Activated naive CD4-positive, alpha-beta T cell treated with anti-CD3 and anti-CD28 coated beads for 36 hours (primary cell): ENCODE data around the gene REN. TPM values are rescaled to one million over a fixed set of nuclear protein-coding genes. Genes with fewer than 3 reads are reported as not detected.

ENCODE experiments used
- CTCF ChIA-PET: fragments of 350-600 bp; sonication (Branson Sonifier 250); formaldehyde crosslinking; loops from one replicate; lab custom pipeline; 2021; ENCODE audit warnings: antibody characterized with exemption; lab: Charles Lee
- DNase-seq: peaks from one replicate; pipeline ENCODE4 v3.0.0-alpha.2; 2020
- H3K27ac Mint-ChIP-seq: one replicate; pipeline ENCODE4 v1.8.0; 2021; ENCODE audit warnings: mild to moderate bottlenecking, mixed read lengths
- H3K27me3 Mint-ChIP-seq: one replicate; pipeline ENCODE4 v1.8.0; 2021; ENCODE audit warnings: low read depth, mixed read lengths
- H3K36me3 Mint-ChIP-seq: one replicate; pipeline ENCODE4 v1.8.0; 2021; ENCODE audit warnings: low read depth, mixed read lengths
- H3K4me1 Mint-ChIP-seq: one replicate; pipeline ENCODE4 v1.8.0; 2021; ENCODE audit warnings: low read depth, mixed read lengths
- H3K4me3 Mint-ChIP-seq: one replicate; pipeline ENCODE4 v1.8.0; 2021; ENCODE audit warnings: mild to moderate bottlenecking, moderate library complexity, mixed read lengths
- H3K9me3 Mint-ChIP-seq: one replicate; pipeline ENCODE4 v1.8.0; 2021; ENCODE audit warnings: mixed read lengths
- intact Hi-C: fragments of 100-400 bp; cut with micrococcal nuclease; formaldehyde crosslinking; loops from one replicate; pipeline ENCODE4 v1.15.1; 2023
- total RNA-seq, 2 experiments: library from RNA; stranded (reverse); gene quantifications; one replicate each; pipeline ENCODE4 v1.2.3, GENCODE V29; 2021

Gene REN
- total RNA-seq, 2 experiments from 2014 or later: not detected

- CTCF ChIA-PET: interaction anchor here (0.5 to 3.8 kb wide), 5 partner anchors 11 to 223 kb away, joined by 3 to 28 read pairs (median 4); no protein-coding TSS in a partner anchor
- Mint-ChIP-seq H3K36me3 (no peaks in the 10 kb centered on the region), H3K4me3 (no peak overlapping the region), H3K27me3 (no peaks in the 10 kb centered on the region), H3K9me3 (no peaks in the 10 kb centered on the region), H3K4me1 (no peaks in the 10 kb centered on the region), H3K27ac (no peak overlapping the region)
- DNase-seq: no peak
- intact Hi-C loops: no loop called here
These were observed 26.2 kb downstream of the REN start for GRCh38 chr1:204139952-204140351.

GRCh38 chr1:204139088-204139487, 27.0 kb downstream of the REN start:
- CTCF ChIA-PET: interaction anchor here (0.5 to 3.8 kb wide), 4 partner anchors 8 to 224 kb away, joined by 3 to 28 read pairs (median 4); no protein-coding TSS in a partner anchor

GRCh38 chr1:204136814-204137213, 29.3 kb downstream of the REN start:
- no peak for DNase-seq
- intact Hi-C loops: no loop called here
- no peak overlapping the region for H3K27ac Mint-ChIP-seq
- H3K9me3 Mint-ChIP-seq: no peaks in the 10 kb centered on the region
- H3K4me1 Mint-ChIP-seq: no peaks in the 10 kb centered on the region
- H3K4me3 Mint-ChIP-seq: no peak overlapping the region
- CTCF ChIA-PET: interaction anchor here (0.7 to 3.8 kb wide), 2 partner anchors 8 to 130 kb away, joined by 4 to 28 read pairs; no protein-coding TSS in a partner anchor
- H3K27me3 Mint-ChIP-seq: no peaks in the 10 kb centered on the region
- H3K36me3 Mint-ChIP-seq: no peaks in the 10 kb centered on the region

More at GRCh38 chr1:204139088-204139487, 27.0 kb downstream of the REN start:
- no peaks in the 10 kb centered on the region for H3K9me3 Mint-ChIP-seq
- H3K27ac Mint-ChIP-seq: no peak overlapping the region
- H3K27me3 Mint-ChIP-seq: no peaks in the 10 kb centered on the region
- no peak overlapping the region for H3K4me3 Mint-ChIP-seq
- no peaks in the 10 kb centered on the region for H3K4me1 Mint-ChIP-seq
- no peaks in the 10 kb centered on the region for H3K36me3 Mint-ChIP-seq
- intact Hi-C loops: no loop called here
- DNase-seq: no peak

GRCh38 chr1:204134103-204134502, 32.0 kb downstream of the REN start:
- Mint-ChIP-seq H3K9me3 (no peaks in the 10 kb centered on the region), H3K36me3 (no peaks in the 10 kb centered on the region), H3K4me1 (peaks cover 3% of the 10 kb centered on the region), H3K27ac (no peak overlapping the region), H3K4me3 (no peak overlapping the region), H3K27me3 (no peaks in the 10 kb centered on the region)
- DNase-seq: no peak
- CTCF ChIA-PET: interaction anchor here (0.5 kb wide), 1 partner anchor 410 kb away, joined by 3 read pairs; no protein-coding TSS in a partner anchor
- intact Hi-C loops: no loop called here

GRCh38 chr1:204132718-204133117, 33.4 kb downstream of the REN start:
- Mint-ChIP-seq H3K36me3 (no peaks in the 10 kb centered on the region), H3K27me3 (no peaks in the 10 kb centered on the region), H3K9me3 (no peaks in the 10 kb centered on the region), H3K27ac (no peak overlapping the region), H3K4me3 (no peak overlapping the region), H3K4me1 (peaks cover 7% of the 10 kb centered on the region)
- intact Hi-C loops: no loop called here
- no peak for DNase-seq
- CTCF ChIA-PET: interaction anchor here (0.7 kb wide), 1 partner anchor 135 kb away, joined by 3 read pairs; no protein-coding TSS in a partner anchor

- DNase-seq: no peak
- intact Hi-C loops: no loop called here
- H3K9me3 Mint-ChIP-seq: no peaks in the 10 kb centered on the region
- H3K4me3 Mint-ChIP-seq: no peak overlapping the region
- peaks cover 7% of the 10 kb centered on the region for H3K4me1 Mint-ChIP-seq
- H3K27me3 Mint-ChIP-seq: no peaks in the 10 kb centered on the region
- no peak overlapping the region for H3K27ac Mint-ChIP-seq
- CTCF ChIA-PET: interaction anchor here (0.7 to 4.0 kb wide), 3 partner anchors 9 to 135 kb away, joined by 3 to 21 read pairs (median 3); no protein-coding TSS in a partner anchor
- no peaks in the 10 kb centered on the region for H3K36me3 Mint-ChIP-seq
These were observed 34.2 kb downstream of the REN start for GRCh38 chr1:204131978-204132377.

- CTCF ChIA-PET: interaction anchor here (0.6 to 4.2 kb wide), 6 partner anchors 8 to 272 kb away, joined by 3 to 41 read pairs (median 3); no protein-coding TSS in a partner anchor
- Mint-ChIP-seq H3K36me3 (no peaks in the 10 kb centered on the region), H3K27me3 (no peaks in the 10 kb centered on the region), H3K9me3 (no peaks in the 10 kb centered on the region), H3K27ac (no peak overlapping the region), H3K4me3 (no peak overlapping the region), H3K4me1 (peaks cover 7% of the 10 kb centered on the region)
- no peak for DNase-seq
- intact Hi-C loops: no loop called here
These were observed 34.9 kb downstream of the REN start for GRCh38 chr1:204130981-204131892.

- Mint-ChIP-seq H3K4me1 (peaks cover 7% of the 10 kb centered on the region), H3K27ac (no peak overlapping the region), H3K9me3 (no peaks in the 10 kb centered on the region), H3K27me3 (no peaks in the 10 kb centered on the region), H3K36me3 (no peaks in the 10 kb centered on the region), H3K4me3 (no peak overlapping the region)
- intact Hi-C loops: no loop called here
- DNase-seq: no peak
- CTCF ChIA-PET: interaction anchor here (1.9 to 4.2 kb wide), 6 partner anchors 8 to 271 kb away, joined by 7 to 41 read pairs (median 16); no protein-coding TSS in a partner anchor
These were observed 36.0 kb downstream of the REN start for GRCh38 chr1:204130178-204130577.

GRCh38 chr1:204128964-204129896, 36.9 kb downstream of the REN start:
- DNase-seq: peak; percentile 64
- Mint-ChIP-seq H3K4me1 (peaks cover 7% of the 10 kb centered on the region), H3K9me3 (no peaks in the 10 kb centered on the region), H3K4me3 (no peak overlapping the region), H3K27me3 (no peaks in the 10 kb centered on the region), H3K36me3 (no peaks in the 10 kb centered on the region), H3K27ac (no peak overlapping the region)
- intact Hi-C loops: loop anchor here (1.0 to 10.0 kb wide), 4 partner anchors 84 to 624 kb away; partner anchors contain the start of gene SNRPE
- CTCF ChIA-PET: interaction anchor here (0.6 to 4.2 kb wide), 32 partner anchors 9 to 700 kb away, joined by 3 to 41 read pairs (median 4); no protein-coding TSS in a partner anchor

- CTCF ChIA-PET: interaction anchor here (0.6 to 4.2 kb wide), 25 partner anchors 8 to 269 kb away, joined by 3 to 41 read pairs (median 5); no protein-coding TSS in a partner anchor
- intact Hi-C loops: loop anchor here (2.0 to 10.0 kb wide), 2 partner anchors 84 to 624 kb away; no protein-coding TSS in a partner anchor
- Mint-ChIP-seq H3K27ac (no peak overlapping the region), H3K36me3 (no peaks in the 10 kb centered on the region), H3K27me3 (no peaks in the 10 kb centered on the region), H3K4me1 (peaks cover 7% of the 10 kb centered on the region), H3K9me3 (no peaks in the 10 kb centered on the region), H3K4me3 (no peak overlapping the region)
- no peak for DNase-seq
These were observed 37.6 kb downstream of the REN start for GRCh38 chr1:204128464-204128963.

- H3K27ac Mint-ChIP-seq: no peak overlapping the region
- no peaks in the 10 kb centered on the region for H3K27me3 Mint-ChIP-seq
- DNase-seq: peak; percentile 36
- H3K36me3 Mint-ChIP-seq: no peaks in the 10 kb centered on the region
- peaks cover 7% of the 10 kb centered on the region for H3K4me1 Mint-ChIP-seq
- H3K4me3 Mint-ChIP-seq: no peak overlapping the region
- CTCF ChIA-PET: interaction anchor here (0.7 to 4.2 kb wide), 8 partner anchors 10 to 268 kb away, joined by 4 to 41 read pairs (median 9); no protein-coding TSS in a partner anchor
- no peaks in the 10 kb centered on the region for H3K9me3 Mint-ChIP-seq
- intact Hi-C loops: loop anchor here (2.0 to 10.0 kb wide), 2 partner anchors 83 to 623 kb away; no protein-coding TSS in a partner anchor
These were observed 38.4 kb downstream of the REN start for GRCh38 chr1:204127597-204128242.
